ENCODE data around the gene NAV2.

GRCh38 chr11:20047769-20048154, 335.1 kb downstream of the NAV2 start:
- TF ChIP-seq POLR2A (IDR thresholded peaks at IDR 0.05) (no peak), CTCF (IDR thresholded peaks at IDR 0.05) (no peak)

Data from transverse colon (tissue), 3 donors.